ENCODE measurements around the gene PPA2.

DNA sequence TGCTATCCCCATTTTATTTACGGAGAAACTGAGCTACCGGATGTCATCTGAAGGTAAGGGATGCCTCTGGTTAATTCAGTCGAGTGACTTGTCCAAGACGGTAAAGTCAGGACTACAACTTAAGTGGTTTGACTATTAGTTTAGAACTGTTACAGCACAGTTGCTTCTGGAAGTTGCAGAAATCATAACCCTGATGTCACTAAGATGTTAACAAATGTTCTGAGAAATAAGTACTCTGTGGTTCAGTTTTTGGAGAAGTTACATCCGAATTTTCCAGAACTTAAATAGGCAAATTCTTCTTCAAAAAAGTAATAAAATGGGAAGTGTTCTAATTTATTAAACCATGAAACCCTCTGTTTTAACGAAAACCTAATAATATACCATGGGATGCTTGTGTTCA, 3.1 kb downstream of the PPA2 start:
- TF ChIP-seq JUNB (IDR thresholded peaks at IDR 0.05; ENCODE audit: unreplicated experiment) = no peak
- TF ChIP-seq EZH2 (IDR thresholded peaks at IDR 0.05; ENCODE audit: low read depth, unreplicated experiment) = no peak
